PFSK-1 (cell line): ENCODE results near the gene PERCC1.

Experiments
- FOXP2 ChIP-seq: optimal IDR thresholded peaks from 2 replicates; pipeline ENCODE3; 2011; ENCODE audit warnings: borderline replicate concordance, control low read depth, inconsistent platforms; ENCODE audit not compliant: insufficient read depth; ENCODE audit errors: extremely low read length, extremely low read depth
- REST ChIP-seq, 2 experiments: IDR thresholded peaks; 2 replicates each; pipeline versions ENCODE4 v1.6.1 to v1.8.0; 2011 to 2012; ENCODE audit warnings: low read depth in 2 of 2, low read length in 2 of 2, control low read depth in 1 of 2, inconsistent platforms in 1 of 2, mild to moderate bottlenecking in 1 of 2, moderate library complexity in 1 of 2; ENCODE audit not compliant: insufficient read depth in 1 of 2
- SIN3A ChIP-seq: IDR thresholded peaks from 2 replicates; pipeline ENCODE4 v1.6.1; 2012; ENCODE audit warnings: mild to moderate bottlenecking, low read length, moderate library complexity, borderline replicate concordance; ENCODE audit not compliant: insufficient read depth
- TAF1 ChIP-seq: IDR thresholded peaks from 2 replicates; pipeline ENCODE4 v1.6.1; 2012; ENCODE audit warnings: low read length, control low read depth, borderline replicate concordance; ENCODE audit not compliant: insufficient read depth

- TF ChIP-seq SIN3A (no peak), REST (IDR thresholded peaks at IDR 0.05; ENCODE audit: insufficient read depth in 1 of 2, low read depth in 2 of 2, low read length in 2 of 2) (no peak), FOXP2 (no peak), TAF1 (no peak)
Measured at GRCh38 chr16:1454561-1454960, 23.7 kb downstream of the PERCC1 start.
